ENCODE results near the gene SP7. TPM values are rescaled to one million over a fixed set of nuclear protein-coding genes. Genes with fewer than 3 reads are reported as not detected.

Gene SP7
- total RNA-seq: 0.12 TPM in 1 of 2 replicates, not detected in the other

GRCh38 chr12:53336181-53336681 is at the start of gene SP7:
Gene SP7 (minus strand): TSS chr12:53336354. CDS start chr12:53335646, 708 bp downstream.

DNA sequence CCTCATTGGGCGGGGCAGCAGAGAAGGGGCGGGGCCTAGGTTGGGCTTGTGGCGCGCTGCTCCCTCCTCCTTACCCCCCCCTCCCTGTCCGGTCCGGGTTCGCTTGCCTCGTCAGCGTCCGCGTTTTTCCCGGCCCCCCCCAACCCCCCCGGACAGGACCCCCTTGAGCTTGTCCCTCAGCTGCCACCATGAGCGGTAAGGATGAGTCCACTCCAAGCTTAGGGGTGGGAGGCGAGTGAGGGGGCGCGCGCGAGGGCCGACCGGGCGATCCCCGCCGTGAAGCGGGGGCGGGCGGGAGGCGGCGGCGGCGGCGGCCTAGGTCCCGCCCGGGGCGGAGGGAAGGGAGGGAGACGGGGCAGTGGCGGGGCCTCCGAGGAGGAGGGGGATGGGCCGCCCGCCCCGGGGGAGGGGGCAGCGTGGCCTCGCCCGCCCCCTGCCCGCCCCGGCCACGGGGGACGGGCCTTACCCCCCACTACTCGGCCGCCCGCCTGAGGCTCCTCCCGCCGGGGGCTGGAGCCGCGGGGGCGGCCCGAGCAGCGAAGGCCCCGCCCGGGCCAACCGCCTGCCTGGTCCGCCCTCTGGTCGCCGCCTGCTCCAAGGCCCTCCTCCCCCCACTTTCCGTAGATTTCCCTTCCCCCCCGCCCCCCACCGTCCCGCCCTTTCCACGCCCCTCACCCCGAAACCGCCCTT is 44.1 kb upstream of the SP7 start, which contains the start of gene SP1:
TSS of gene SP1 (plus strand) at position 73 of the 690 bp plus-strand sequence. CDS start at position 189, 116 bp downstream.

DNA sequence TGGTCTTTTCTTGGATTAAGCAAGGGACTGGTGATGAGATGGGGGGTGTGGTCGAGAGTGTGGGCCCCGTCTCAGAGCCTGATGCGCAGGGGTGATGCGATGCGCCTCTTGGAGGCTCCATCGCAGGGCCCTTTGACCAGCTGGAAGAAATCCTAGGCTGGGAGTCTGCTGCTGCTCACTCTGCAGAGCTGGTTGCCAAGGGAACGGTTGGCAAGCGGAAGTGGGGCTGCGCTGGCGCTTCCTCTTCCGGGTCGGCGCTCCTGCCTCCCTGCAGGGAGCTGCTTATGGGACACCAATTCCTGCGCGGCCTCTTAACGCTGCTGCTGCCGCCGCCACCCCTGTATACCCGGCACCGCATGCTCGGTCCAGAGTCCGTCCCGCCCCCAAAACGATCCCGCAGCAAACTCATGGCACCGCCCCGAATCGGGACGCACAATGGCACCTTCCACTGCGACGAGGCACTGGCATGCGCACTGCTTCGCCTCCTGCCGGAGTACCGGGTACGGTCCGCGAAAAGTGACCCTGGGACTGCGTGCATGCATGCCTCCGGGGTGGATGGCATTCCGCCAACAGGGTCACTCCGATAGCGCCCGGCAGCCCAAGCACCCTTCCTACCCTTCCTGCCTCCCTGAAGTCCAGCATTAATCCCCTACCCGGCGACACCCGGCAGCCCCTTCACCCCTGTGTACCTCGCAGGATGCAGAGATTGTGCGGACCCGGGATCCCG is 36.5 kb downstream of the SP7 start, which contains the start of gene MYG1:
TSS of gene MYG1 (plus strand) at position 242 of the 727 bp plus-strand sequence. CDS start at position 285, 43 bp downstream.

DNA sequence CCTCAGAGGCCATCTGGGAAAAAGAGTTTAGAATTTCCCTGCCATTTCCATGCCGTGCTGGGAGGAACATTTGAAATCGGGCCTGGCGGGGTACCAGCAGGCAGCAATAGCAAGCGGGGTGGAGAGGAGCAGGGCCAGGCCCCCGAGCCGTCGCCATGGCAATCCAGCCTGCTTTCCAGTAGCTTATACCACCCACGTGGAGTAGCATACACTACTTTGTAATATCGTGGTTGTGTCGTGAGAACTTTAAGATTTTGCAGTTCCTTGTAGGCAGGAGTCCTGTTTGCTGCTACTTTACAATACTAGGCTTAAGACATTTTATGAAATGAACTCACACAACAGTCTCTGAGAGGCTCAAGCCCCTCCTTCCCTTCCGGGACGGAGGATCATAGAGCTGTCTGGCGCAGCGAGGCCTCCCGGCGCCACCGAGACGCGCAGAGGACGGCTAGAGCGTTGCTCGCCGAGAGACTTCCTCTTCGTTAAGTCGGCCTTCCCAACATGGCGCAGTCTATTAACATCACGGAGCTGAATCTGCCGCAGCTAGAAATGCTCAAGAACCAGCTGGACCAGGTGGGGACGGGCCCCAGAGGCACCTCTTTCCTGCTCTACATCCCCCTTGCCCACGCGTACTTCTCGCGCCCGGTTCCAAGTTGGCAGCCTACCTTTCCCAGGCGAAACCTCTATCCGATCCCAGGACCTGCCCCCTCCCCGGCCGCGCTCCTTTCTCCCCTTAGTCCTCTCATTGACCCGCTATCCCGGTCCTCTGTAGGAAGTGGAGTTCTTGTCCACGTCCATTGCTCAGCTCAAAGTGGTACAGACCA is 40.9 kb downstream of the SP7 start, which contains the start of gene PFDN5:
TSS of gene PFDN5 (plus strand) at position 473 of the 821 bp plus-strand sequence. CDS start at position 499, 26 bp downstream.

Other genes with a start within 250 kb of the SP7 start
- gene IGFBP6, start 238.7 kb downstream of the SP7 start, total RNA-seq: 1,840 and 2,414 TPM in 2 replicates
- 0.19 and 0.26 TPM in 2 replicates for gene SOAT2, start 232.9 kb downstream of the SP7 start, total RNA-seq
- gene ZNF740, start 155.6 kb downstream of the SP7 start, total RNA-seq: 11.1 and 11.4 TPM in 2 replicates
- gene CSAD, start 155.4 kb downstream of the SP7 start, total RNA-seq: 10.4 and 12.0 TPM in 2 replicates
- 1.5 and 2.1 TPM in 2 replicates for gene ITGB7, start 129.1 kb downstream of the SP7 start, total RNA-seq
- gene RARG, start 104.1 kb downstream of the SP7 start, total RNA-seq: 42.1 and 48.3 TPM in 2 replicates
- gene ESPL1, start 68.1 kb downstream of the SP7 start, total RNA-seq: 3.9 and 7.8 TPM in 2 replicates
- 963 and 1,329 TPM in 2 replicates for gene PFDN5, start 40.8 kb downstream of the SP7 start, total RNA-seq
- 48.2 and 62.1 TPM in 2 replicates for gene MYG1, start 36.7 kb downstream of the SP7 start, total RNA-seq
- 38.7 and 49.7 TPM in 2 replicates for gene AAAS, start 14.7 kb downstream of the SP7 start, total RNA-seq
- 26.0 and 28.4 TPM in 2 replicates for gene SP1, start 43.8 kb upstream of the SP7 start, total RNA-seq
- not detected in 2 replicates for gene AMHR2, start 87.5 kb upstream of the SP7 start, total RNA-seq
- 28.5 and 31.8 TPM in 2 replicates for gene PRR13, start 105.4 kb upstream of the SP7 start, total RNA-seq
- 152 and 259 TPM in 2 replicates for gene PCBP2, start 115.7 kb upstream of the SP7 start, total RNA-seq
- gene MAP3K12, start 163.1 kb upstream of the SP7 start, total RNA-seq: 26.6 TPM in 2 replicates
- gene TARBP2, start 164.9 kb upstream of the SP7 start, total RNA-seq: 42.2 and 47.0 TPM in 2 replicates
- not detected in 2 replicates for gene NPFF, start 171.1 kb upstream of the SP7 start, total RNA-seq

All from aortic smooth muscle cell (primary cell).